Lower leg skin (tissue), 4 donors: ENCODE data around the gene HIBCH. TPM values are rescaled to one million over a fixed set of nuclear protein-coding genes. Genes with fewer than 3 reads are reported as not detected.

Experiments
- DNase-seq, 2 donors: peaks; one replicate each; pipeline ENCODE4 v3.0.0-alpha.2; 2019; ENCODE audit warnings: low spot score in 2 of 2
- H3K4me3 ChIP-seq: fragments of 200-600 bp; sonication (generic); 2 replicates; pipeline ENCODE4 v1.5.1; 2017; ENCODE audit warnings: mild to moderate bottlenecking, low read depth; ENCODE audit not compliant: poor library complexity, severe bottlenecking
- POLR2A ChIP-seq, 2 donors: fragments of 450-650 bp; IDR thresholded peaks; one replicate each; pipeline ENCODE4 v1.6.1; 2016 to 2017; ENCODE audit warnings: antibody characterized with exemption in 2 of 2, mild to moderate bottlenecking in 1 of 2, moderate library complexity in 1 of 2
- WGBS, 2 donors: methylation state at CpG; one replicate each; pipeline ENCODE4 v1.1.5; 2018; 5-methylcytosine and 5-hydroxymethylcytosine counted together
- intact Hi-C: fragments of 100-400 bp; cut with DNase I; formaldehyde crosslinking; loops from one replicate; pipeline ENCODE4 v1.15.0; 2023; ENCODE audit warnings: low total_unique reads
- total RNA-seq, 4 donors: library from RNA; depleted of rRNA; stranded (reverse); fragments of >200 nt; gene quantifications; one replicate each; pipeline ENCODE4 v1.1.0, GENCODE V29; 2016
- TF ChIP-seq, protein P1 (sequence below), 3 donors: fragments of 450-650 bp; IDR thresholded peaks; one replicate each; pipeline ENCODE4 v1.5.1; 2016; ENCODE audit warnings: antibody characterized with exemption in 3 of 3, mild to moderate bottlenecking in 3 of 3, moderate library complexity in 2 of 3

Gene HIBCH
- total RNA-seq, 4 donors from 2014 or later, result 10.0 to 21.4 (median 18.4) TPM

- intact Hi-C loops, result no loop called here
- H3K4me3 ChIP-seq, result no peak overlapping the region
- TF ChIP-seq, protein P1, sequence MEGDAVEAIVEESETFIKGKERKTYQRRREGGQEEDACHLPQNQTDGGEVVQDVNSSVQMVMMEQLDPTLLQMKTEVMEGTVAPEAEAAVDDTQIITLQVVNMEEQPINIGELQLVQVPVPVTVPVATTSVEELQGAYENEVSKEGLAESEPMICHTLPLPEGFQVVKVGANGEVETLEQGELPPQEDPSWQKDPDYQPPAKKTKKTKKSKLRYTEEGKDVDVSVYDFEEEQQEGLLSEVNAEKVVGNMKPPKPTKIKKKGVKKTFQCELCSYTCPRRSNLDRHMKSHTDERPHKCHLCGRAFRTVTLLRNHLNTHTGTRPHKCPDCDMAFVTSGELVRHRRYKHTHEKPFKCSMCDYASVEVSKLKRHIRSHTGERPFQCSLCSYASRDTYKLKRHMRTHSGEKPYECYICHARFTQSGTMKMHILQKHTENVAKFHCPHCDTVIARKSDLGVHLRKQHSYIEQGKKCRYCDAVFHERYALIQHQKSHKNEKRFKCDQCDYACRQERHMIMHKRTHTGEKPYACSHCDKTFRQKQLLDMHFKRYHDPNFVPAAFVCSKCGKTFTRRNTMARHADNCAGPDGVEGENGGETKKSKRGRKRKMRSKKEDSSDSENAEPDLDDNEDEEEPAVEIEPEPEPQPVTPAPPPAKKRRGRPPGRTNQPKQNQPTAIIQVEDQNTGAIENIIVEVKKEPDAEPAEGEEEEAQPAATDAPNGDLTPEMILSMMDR (IDR thresholded peaks at IDR 0.05), result no peak
- TF ChIP-seq POLR2A (IDR thresholded peaks at IDR 0.05), result no peak
- no peak for DNase-seq
- 93 to 96% methylated on average over 3 of the region's 3 CpGs for whole genome bisulfite sequencing, 2 donors
Measured at GRCh38 chr2:190256087-190256486, 63.5 kb downstream of the HIBCH start.

DNA sequence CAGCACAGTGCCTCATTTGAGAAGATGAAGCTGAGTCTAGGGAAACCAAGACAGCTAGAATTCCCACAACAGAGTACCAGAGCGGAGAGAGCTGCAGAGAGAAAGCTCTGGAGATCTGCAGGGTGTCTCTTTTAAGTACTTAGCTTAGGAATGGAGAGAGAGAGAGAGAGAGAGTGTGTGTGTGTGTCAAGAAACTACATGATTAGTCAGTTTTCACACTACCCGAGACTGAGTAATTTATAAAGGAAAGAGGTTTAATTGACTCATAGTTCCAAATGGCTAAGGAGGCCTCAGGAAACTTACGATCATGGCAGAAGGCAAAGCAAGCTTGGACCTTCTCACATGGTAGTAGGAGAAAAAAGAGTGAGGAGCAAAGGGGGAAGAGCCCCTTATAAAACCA is 64.0 kb downstream of the HIBCH start:
- 92 to 96% methylated on average over 3 of the region's 3 CpGs for WGBS, 2 donors
- DNase-seq, result no peak
- TF ChIP-seq, protein P1 (IDR thresholded peaks at IDR 0.05), result no peak
- TF ChIP-seq POLR2A (IDR thresholded peaks at IDR 0.05), result no peak
- intact Hi-C loops, result no loop called here
- H3K4me3 ChIP-seq, result no peak overlapping the region

DNA sequence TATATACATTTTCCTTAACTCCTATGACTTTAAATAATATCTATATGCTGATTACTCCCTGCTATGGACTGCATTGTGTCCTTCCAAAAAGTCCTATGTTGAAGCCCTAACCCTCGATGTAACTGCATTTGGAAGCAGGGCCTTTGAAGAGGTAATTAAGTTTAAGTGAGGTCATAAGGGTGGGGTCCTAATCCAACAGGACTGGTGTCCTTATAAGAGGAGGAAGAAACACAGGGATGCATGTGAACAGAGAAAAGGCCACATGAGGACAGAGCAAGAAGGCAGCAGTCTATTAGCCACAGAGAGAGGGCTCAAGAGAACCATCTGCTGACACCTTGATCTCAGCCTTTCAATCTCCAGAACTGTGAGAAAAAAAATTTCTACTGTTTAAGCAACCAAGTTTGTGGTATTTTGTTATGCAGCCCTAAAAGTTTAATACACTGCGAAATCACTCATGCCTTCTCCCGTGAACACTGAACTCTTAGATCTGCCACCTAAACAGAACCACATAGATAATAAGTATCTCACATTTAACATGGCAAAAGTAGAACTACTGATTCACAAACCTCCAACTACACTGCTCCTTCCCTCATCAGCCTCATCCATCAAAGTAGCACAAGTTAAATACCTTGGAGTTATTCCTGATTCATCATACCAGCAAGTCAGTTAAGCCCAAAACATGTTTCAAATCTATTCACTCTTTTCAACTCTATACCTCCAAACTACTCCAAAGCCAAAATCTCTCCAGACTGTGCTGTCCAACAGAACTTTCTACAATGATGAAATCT is 65.4 kb downstream of the HIBCH start:
- no peak overlapping the region for H3K4me3 ChIP-seq
- TF ChIP-seq, protein P1 (IDR thresholded peaks at IDR 0.05), result no peak
- no peak for TF ChIP-seq POLR2A (IDR thresholded peaks at IDR 0.05)
- WGBS, 2 donors, result 92 to 95% methylated on average over 3 of the region's 3 CpGs
- intact Hi-C loops, result no loop called here
- DNase-seq, result no peak

GRCh38 chr2:190250421-190250820 is 69.2 kb downstream of the HIBCH start:
- H3K4me3 ChIP-seq, result no peak overlapping the region
- no peak for TF ChIP-seq POLR2A (IDR thresholded peaks at IDR 0.05)
- TF ChIP-seq, protein P1 (IDR thresholded peaks at IDR 0.05), result no peak
- no peak for DNase-seq
- intact Hi-C loops, result no loop called here
- WGBS, 2 donors, result 84 to 85% methylated on average over 2 of the region's 2 CpGs

- intact Hi-C loops, result no loop called here
- no peak overlapping the region for H3K4me3 ChIP-seq
- TF ChIP-seq, protein P1 (IDR thresholded peaks at IDR 0.05), result no peak
- no peak for TF ChIP-seq POLR2A (IDR thresholded peaks at IDR 0.05)
- no peak for DNase-seq
- WGBS, 2 donors, result 80 to 87% methylated on average over 2 of the region's 2 CpGs
Measured at GRCh38 chr2:190235551-190236075, 84.0 kb downstream of the HIBCH start.
